Activated CD4-positive, alpha-beta T cell treated with anti-CD3 and anti-CD28 coated beads, Interleukin-2, amount 10 ng/mL, durations not matched to agents 24 days and 14 days (primary cell): ENCODE measurements around the gene KDM2A. TPM values are rescaled to one million over a fixed set of nuclear protein-coding genes. Genes with fewer than 3 reads are reported as not detected.

Experiments
- DNase-seq: peaks from one replicate; pipeline ENCODE4 v3.0.0; 2022
- H3K27ac Mint-ChIP-seq: one replicate; pipeline ENCODE4 v1.8.0; 2022; ENCODE audit warnings: mild to moderate bottlenecking, mixed read lengths
- H3K27me3 Mint-ChIP-seq: one replicate; pipeline ENCODE4 v1.8.0; 2022; ENCODE audit warnings: mixed read lengths
- H3K36me3 Mint-ChIP-seq: one replicate; pipeline ENCODE4 v1.8.0; 2022; ENCODE audit warnings: low read depth, mild to moderate bottlenecking, mixed read lengths
- H3K4me1 Mint-ChIP-seq: one replicate; pipeline ENCODE4 v1.8.0; 2021; ENCODE audit warnings: mixed read lengths
- H3K4me3 Mint-ChIP-seq: one replicate; pipeline ENCODE4 v1.8.0; 2022; ENCODE audit warnings: mild to moderate bottlenecking, moderate library complexity, mixed read lengths
- H3K9me3 Mint-ChIP-seq: one replicate; pipeline ENCODE4 v1.8.0; 2021; ENCODE audit warnings: mixed read lengths
- intact Hi-C: fragments of 100-400 bp; cut with micrococcal nuclease; formaldehyde crosslinking; loops from one replicate; pipeline ENCODE4 v1.15.1; 2023
- total RNA-seq: library from RNA; stranded (reverse); gene quantifications from 2 replicates; pipeline ENCODE4 v1.2.3, GENCODE V29; 2022

Gene KDM2A
- total RNA-seq, 1 donor from 2014 or later = 102 TPM

DNA sequence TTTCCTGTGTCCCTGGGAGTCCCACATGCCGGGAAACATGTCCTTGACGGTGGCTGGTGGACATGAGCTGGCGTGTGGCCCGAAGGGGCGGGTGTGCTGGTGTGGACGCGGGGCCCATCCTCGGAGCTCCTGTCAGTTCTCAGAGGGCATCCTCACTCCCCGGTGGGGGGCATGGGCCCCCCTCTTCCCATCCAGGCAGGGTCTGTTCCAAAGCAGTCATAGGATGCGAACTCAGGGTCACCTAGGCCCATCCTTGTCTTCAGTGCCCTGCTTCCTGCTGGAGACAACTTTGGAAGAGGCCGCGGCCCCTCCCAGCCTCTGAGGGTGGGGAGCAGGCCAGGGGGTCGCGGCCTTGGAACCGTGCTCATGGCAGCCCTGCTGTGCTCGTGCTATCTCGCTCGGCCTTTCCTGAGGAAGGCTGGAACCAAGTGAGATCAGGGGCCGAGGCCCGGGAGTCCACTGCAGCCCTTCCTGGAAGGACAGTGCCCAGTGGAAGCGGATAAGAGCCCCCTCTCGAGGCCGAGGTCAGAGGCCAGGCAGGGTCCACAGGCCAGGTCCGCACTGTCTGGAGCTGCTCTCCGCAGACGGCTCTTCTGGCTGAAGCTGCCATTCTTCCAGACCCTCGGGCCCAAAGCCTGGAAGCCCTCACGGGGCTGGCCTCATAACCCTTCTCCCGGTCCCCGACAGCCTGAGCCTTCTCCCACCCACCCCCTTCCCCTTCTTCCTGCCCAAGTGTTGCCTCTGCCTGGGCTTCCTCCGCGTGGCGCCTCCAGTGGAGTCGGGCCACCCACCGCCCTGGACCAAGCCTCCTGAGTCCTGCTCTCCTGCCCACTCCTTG is 155.9 kb downstream of the KDM2A start:
- Mint-ChIP-seq H3K9me3 (no peaks in the 10 kb centered on the region), H3K27ac (peak overlapping the region; percentile 99), H3K27me3 (no peaks in the 10 kb centered on the region), H3K4me1 (peaks cover 70% of the 10 kb centered on the region), H3K36me3 (peaks cover 58% of the 10 kb centered on the region), H3K4me3 (peak overlapping the region; percentile 81)
- intact Hi-C loops = loop anchor here (10.0 kb wide), 1 partner anchor 760 kb away; the partner anchor contains the start of genes NDUFS8 and TCIRG1
- no peak for DNase-seq

DNA sequence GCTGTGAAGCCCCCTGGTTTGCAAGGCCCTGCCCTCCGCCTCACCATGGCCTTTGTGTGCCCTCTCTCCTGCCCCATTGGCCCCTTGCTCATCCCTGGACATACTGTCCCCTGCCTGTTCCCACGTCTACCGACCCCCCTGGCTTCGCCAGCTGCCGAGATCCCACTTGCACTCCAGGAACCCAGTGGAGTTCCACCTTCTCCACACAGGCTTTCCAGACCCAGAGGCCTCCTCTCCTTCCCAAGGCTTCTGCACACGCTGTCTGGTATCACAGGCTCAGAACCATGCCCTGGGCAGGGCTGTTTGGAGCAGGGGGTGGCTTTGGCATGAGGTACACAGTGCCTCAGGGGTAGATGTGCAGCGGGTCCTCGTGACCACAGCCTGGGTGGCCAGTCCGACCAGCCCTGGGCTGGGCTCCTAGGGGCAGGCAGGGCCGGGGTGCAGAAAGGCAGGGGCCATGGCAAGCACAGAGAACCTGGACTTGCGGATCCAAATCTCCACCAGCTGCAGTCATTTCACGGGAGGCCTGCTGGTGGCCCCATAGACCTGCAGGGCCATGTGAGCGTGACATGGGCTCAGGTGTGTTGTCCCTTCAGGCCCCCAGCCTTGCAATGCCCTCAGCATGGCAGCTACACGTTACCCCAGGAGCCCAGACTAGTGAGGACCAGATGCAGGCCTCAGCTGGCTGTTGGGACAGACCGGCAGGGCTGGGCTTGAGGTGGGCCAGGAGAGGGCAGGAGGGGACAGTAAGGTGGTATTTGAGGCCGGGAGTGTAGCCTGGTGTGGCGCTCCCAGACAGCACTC is 156.7 kb downstream of the KDM2A start:
- Mint-ChIP-seq H3K4me3 (peak overlapping the region; percentile 81), H3K27me3 (no peaks in the 10 kb centered on the region), H3K4me1 (peaks cover 65% of the 10 kb centered on the region), H3K36me3 (peaks cover 58% of the 10 kb centered on the region), H3K27ac (peak overlapping the region; percentile 99), H3K9me3 (no peaks in the 10 kb centered on the region)
- intact Hi-C loops = loop anchor here (10.0 kb wide), 1 partner anchor 759 kb away; the partner anchor contains the start of genes NDUFS8 and TCIRG1
- peak; percentile 71 for DNase-seq

DNA sequence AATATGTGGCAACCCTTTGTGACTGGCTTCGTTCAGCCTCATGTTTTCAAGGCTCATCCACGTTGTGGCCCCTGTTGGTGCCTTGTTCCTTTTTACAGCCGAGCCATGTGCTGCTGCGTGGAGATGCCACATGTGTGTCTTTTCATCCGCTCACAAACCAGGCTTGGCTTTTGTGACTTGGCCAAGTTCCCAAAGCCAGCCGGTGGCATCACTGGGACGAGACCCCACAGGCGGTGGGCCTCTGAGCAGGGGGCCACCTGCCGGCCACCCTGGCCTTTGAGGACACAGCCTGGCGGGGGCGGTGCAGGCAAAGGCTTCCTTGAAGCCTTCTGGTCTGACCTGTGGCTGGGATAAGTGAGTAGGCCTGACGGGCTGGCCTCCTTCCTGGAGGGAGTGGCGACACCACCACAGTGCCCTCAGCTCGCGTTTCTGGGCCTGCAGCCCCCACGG is 157.7 kb downstream of the KDM2A start:
- no peaks in the 10 kb centered on the region for H3K27me3 Mint-ChIP-seq
- peak; percentile 83 for DNase-seq
- peak overlapping the region; percentile 99 for H3K27ac Mint-ChIP-seq
- intact Hi-C loops = loop anchor here (1.0 to 10.0 kb wide), 5 partner anchors 9 to 758 kb away; partner anchors contain the start of genes NDUFS8 and TCIRG1
- H3K4me3 Mint-ChIP-seq = peak overlapping the region; percentile 81
- H3K9me3 Mint-ChIP-seq = no peaks in the 10 kb centered on the region
- H3K4me1 Mint-ChIP-seq = peaks cover 55% of the 10 kb centered on the region
- H3K36me3 Mint-ChIP-seq = peaks cover 56% of the 10 kb centered on the region

GRCh38 chr11:67277231-67277961 is 158.3 kb downstream of the KDM2A start:
- peaks cover 57% of the 10 kb centered on the region for H3K36me3 Mint-ChIP-seq
- peaks cover 52% of the 10 kb centered on the region for H3K4me1 Mint-ChIP-seq
- H3K27me3 Mint-ChIP-seq = no peaks in the 10 kb centered on the region
- DNase-seq = peak; percentile 97
- H3K4me3 Mint-ChIP-seq = peak overlapping the region; percentile 81
- intact Hi-C loops = loop anchor here (1.0 to 10.0 kb wide), 5 partner anchors 9 to 757 kb away; partner anchors contain the start of genes NDUFS8 and TCIRG1
- peak overlapping the region; percentile 99 for H3K27ac Mint-ChIP-seq
- H3K9me3 Mint-ChIP-seq = no peaks in the 10 kb centered on the region

DNA sequence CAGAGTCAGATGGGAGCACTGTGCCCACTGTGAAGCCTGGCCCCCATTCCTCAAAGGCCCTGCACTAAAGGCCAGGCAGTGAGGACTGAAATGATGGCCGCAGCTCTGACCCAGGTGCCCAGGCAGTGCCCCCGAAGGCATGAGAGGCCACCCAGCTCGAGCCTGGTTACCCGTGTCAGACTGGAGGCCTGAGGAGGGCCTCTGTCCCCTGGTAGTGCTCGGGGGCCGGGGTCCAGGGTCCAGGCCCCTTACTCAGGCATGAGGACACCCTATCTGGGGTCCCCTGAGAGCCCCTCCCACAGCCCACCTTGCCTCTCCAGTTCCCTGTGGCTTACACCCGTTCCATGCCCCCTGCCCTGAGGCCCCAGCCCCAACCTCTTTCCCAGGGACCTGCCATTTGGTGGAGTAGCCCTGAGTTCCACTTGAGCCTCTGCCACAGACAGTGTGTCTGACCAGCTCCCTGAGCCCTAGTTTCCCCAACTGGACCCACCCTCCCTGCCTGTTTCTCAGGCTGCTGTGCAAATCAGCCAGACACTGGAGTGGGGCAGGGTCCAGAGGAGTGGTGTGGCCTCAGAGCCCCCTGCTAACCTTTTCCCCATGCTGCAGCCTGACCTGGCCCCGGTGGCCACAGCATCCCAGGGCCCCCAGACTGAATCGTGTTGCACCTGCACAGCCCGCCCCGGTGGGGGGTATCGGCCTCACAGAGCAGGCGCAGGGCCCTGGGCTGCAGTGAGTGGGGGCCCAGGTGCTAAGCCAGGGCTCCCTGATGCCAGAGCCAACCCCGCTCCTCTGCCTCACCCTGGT is 159.3 kb downstream of the KDM2A start:
- Mint-ChIP-seq H3K27me3 (no peaks in the 10 kb centered on the region), H3K4me3 (peak overlapping the region; percentile 81), H3K4me1 (peaks cover 45% of the 10 kb centered on the region), H3K36me3 (peaks cover 62% of the 10 kb centered on the region), H3K9me3 (no peaks in the 10 kb centered on the region), H3K27ac (peak overlapping the region; percentile 99)
- intact Hi-C loops = loop anchor here (10.0 kb wide), 1 partner anchor 756 kb away; the partner anchor contains the start of genes NDUFS8 and TCIRG1
- peak; percentile 64 for DNase-seq

GRCh38 chr11:67278939-67279588 is 160.0 kb downstream of the KDM2A start:
- Mint-ChIP-seq H3K4me3 (peak overlapping the region; percentile 81), H3K27ac (peak overlapping the region; percentile 99), H3K36me3 (peaks cover 66% of the 10 kb centered on the region), H3K27me3 (no peaks in the 10 kb centered on the region), H3K9me3 (no peaks in the 10 kb centered on the region), H3K4me1 (peaks cover 44% of the 10 kb centered on the region)
- no peak for DNase-seq
- intact Hi-C loops = loop anchor here (10.0 kb wide), 1 partner anchor 756 kb away; the partner anchor contains the start of genes NDUFS8 and TCIRG1

GRCh38 chr11:67279589-67280340 is 160.7 kb downstream of the KDM2A start:
- Mint-ChIP-seq H3K9me3 (no peaks in the 10 kb centered on the region), H3K4me3 (peak overlapping the region; percentile 81), H3K36me3 (peaks cover 64% of the 10 kb centered on the region), H3K27ac (peak overlapping the region; percentile 99), H3K27me3 (no peaks in the 10 kb centered on the region), H3K4me1 (peaks cover 42% of the 10 kb centered on the region)
- intact Hi-C loops = loop anchor here (10.0 kb wide), 1 partner anchor 755 kb away; the partner anchor contains the start of genes NDUFS8 and TCIRG1
- no peak for DNase-seq

GRCh38 chr11:67280341-67280787 is 161.3 kb downstream of the KDM2A start:
- Mint-ChIP-seq H3K27ac (peak overlapping the region; percentile 99), H3K27me3 (no peaks in the 10 kb centered on the region), H3K9me3 (no peaks in the 10 kb centered on the region), H3K4me1 (peaks cover 43% of the 10 kb centered on the region), H3K4me3 (no peak overlapping the region), H3K36me3 (peaks cover 66% of the 10 kb centered on the region)
- DNase-seq = no peak
- intact Hi-C loops = no loop called here

- H3K4me3 Mint-ChIP-seq = no peak overlapping the region
- peaks cover 40% of the 10 kb centered on the region for H3K4me1 Mint-ChIP-seq
- H3K27ac Mint-ChIP-seq = no peak overlapping the region
These were observed 161.9 kb downstream of the KDM2A start for GRCh38 chr11:67280788-67281551.

GRCh38 chr11:67281552-67282150 is 162.6 kb downstream of the KDM2A start:
- no peaks in the 10 kb centered on the region for H3K27me3 Mint-ChIP-seq

More at GRCh38 chr11:67280788-67281551, 161.9 kb downstream of the KDM2A start:
- Mint-ChIP-seq H3K9me3 (no peaks in the 10 kb centered on the region), H3K36me3 (peaks cover 62% of the 10 kb centered on the region), H3K27me3 (no peaks in the 10 kb centered on the region)
- no peak for DNase-seq
- intact Hi-C loops = no loop called here

More at GRCh38 chr11:67281552-67282150, 162.6 kb downstream of the KDM2A start:
- H3K9me3 Mint-ChIP-seq = no peaks in the 10 kb centered on the region
- peaks cover 60% of the 10 kb centered on the region for H3K36me3 Mint-ChIP-seq
- H3K4me3 Mint-ChIP-seq = no peak overlapping the region
- DNase-seq = no peak
- peak overlapping the region; percentile 15 for H3K27ac Mint-ChIP-seq
- intact Hi-C loops = no loop called here
- H3K4me1 Mint-ChIP-seq = peaks cover 40% of the 10 kb centered on the region
